Measurements from ENCODE around the gene NSD2.

Gene NSD2

DNA sequence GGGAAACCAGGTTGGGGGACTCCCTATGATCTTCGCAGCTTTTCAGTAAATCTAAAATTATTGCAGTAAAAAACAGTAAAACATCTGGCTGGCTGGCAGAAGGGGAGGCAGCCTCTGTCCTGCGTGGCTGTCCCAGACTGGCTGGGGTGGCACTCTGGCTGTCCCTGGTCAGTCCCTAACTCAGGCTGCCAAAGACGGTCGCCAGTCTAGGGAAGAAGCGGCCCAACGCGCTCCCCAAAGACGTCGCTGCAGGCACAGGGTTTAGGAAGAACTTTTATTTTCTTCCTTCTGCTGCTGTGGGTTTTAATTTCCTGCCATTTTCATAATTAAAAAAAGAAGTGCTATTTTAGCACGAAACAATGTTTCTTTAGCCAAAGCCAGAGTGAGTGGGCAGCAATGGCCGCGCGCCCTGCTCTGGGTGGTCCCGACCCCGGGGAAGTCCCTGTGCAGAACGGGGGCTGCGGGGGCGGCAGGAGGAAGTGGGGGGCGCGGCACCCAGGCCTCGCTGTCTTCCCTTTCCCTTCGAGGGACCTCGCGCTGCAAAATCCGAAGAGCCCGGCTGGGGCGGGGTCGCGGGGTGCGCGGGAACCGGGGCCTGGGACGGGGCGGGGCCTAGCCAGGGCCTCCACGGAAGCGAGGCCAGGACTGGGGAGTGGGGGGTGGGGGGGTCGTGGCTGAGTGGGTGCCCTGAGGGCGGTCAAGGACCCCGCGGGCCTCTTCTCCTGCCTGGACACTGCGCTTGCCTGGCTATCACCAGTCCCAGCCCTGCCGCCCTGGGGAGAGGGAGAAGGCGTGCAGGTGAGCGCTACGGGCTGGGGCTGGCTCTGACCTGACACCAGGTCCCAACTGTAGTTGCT lies 8.9 kb upstream of the NSD2 start:
- no peaks in the 10 kb centered on the region for H3K9me3 ChIP-seq (ENCODE audit: insufficient read depth, low read length)
- no peak overlapping the region for H3K27ac ChIP-seq (ENCODE audit: low read length)
- H3K36me3 ChIP-seq (replicated peaks; ENCODE audit: low read depth, low read length), result no peaks in the 10 kb centered on the region
- peak overlapping the region; percentile 48 for H3K4me2 ChIP-seq (ENCODE audit: low read length)
- H3K27me3 ChIP-seq (ENCODE audit: low read depth, low read length), result 0 out of 2 replicates have a peak, but pooled peaks cover 8% of the 10 kb centered on the region
- no peaks in the 10 kb centered on the region for H4K20me1 ChIP-seq (ENCODE audit: insufficient read depth, low read length)
- H3K79me2 ChIP-seq (ENCODE audit: low read length), result peaks cover 5% of the 10 kb centered on the region
- no peak for TF ChIP-seq CTCF (IDR thresholded peaks at IDR 0.05; ENCODE audit: low read depth, low read length)
- no peak for TF ChIP-seq EZH2phosphoT487 (IDR thresholded peaks at IDR 0.05; ENCODE audit: low read depth)
- peaks cover 3% of the 10 kb centered on the region for H3K4me1 ChIP-seq (ENCODE audit: low read length)
- peak overlapping the region; percentile 51 for H3K4me3 ChIP-seq (ENCODE audit: low read length)
- no peak overlapping the region for H2AFZ ChIP-seq (ENCODE audit: low read depth, low read length)
- no peak overlapping the region for H3K9ac ChIP-seq (ENCODE audit: low read length)

- H3K4me1 ChIP-seq (ENCODE audit: low read length), result peaks cover 5% of the 10 kb centered on the region
- H3K79me2 ChIP-seq (ENCODE audit: low read length), result no peaks in the 10 kb centered on the region
- 0 out of 2 replicates have a peak, but pooled peaks cover 8% of the 10 kb centered on the region for H3K27me3 ChIP-seq (ENCODE audit: low read depth, low read length)
- H3K27ac ChIP-seq (ENCODE audit: low read length), result no peak overlapping the region
- no peak overlapping the region for H3K9ac ChIP-seq (ENCODE audit: low read length)
- no peaks in the 10 kb centered on the region for H3K9me3 ChIP-seq (ENCODE audit: insufficient read depth, low read length)
- peak overlapping the region; percentile 48; the same call in 1 of the 2 replicates for H3K4me2 ChIP-seq (ENCODE audit: low read length)
- no peak overlapping the region for H2AFZ ChIP-seq (ENCODE audit: low read depth, low read length)
- no peaks in the 10 kb centered on the region for H4K20me1 ChIP-seq (ENCODE audit: insufficient read depth, low read length)
- TF ChIP-seq EZH2phosphoT487 (IDR thresholded peaks at IDR 0.05; ENCODE audit: low read depth), result no peak
- no peak for TF ChIP-seq CTCF (IDR thresholded peaks at IDR 0.05; ENCODE audit: low read depth, low read length)
- no peaks in the 10 kb centered on the region for H3K36me3 ChIP-seq (replicated peaks; ENCODE audit: low read depth, low read length)
- H3K4me3 ChIP-seq (ENCODE audit: low read length), result no peak overlapping the region
These were observed 8.3 kb upstream of the NSD2 start for GRCh38 chr4:1862961-1863296.

DNA sequence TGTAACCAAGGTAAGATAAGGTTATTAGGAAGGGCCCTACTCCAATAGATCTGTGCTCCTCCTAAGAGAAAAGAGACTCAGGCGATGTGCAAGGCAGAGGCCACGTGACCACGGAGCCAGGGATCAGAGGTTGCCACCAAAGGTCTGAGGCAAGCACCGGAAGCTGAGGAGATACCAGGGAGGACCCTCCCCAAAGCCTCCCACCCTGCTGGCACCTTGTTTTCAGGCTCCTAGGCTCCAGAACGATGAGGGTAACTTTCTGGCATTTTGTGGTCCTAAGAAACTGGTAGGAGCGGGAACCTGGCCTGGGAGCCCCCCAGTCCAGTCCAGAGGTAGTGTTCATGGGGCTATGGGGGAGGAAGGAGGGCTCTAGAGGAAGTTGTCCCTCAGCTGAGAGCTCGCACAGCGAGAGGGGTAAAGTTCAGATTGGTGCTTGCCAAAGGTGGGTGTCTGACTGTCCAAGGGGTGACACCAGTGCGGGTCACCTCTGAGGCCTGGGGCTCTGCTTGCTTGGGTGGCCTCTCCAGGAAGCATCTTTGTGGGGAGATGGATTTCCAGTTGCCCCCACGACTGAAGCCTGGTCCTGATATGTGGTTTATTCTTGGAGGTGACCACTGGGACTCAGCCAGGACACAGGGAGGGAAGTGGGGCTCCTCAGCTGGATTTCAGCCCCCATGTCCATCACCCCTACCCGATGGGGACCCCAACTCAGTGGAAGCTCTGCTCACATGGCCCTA lies 7.7 kb upstream of the NSD2 start:
- 0 out of 2 replicates have a peak, but pooled peaks cover 8% of the 10 kb centered on the region for H3K27me3 ChIP-seq (ENCODE audit: low read depth, low read length)
- no peaks in the 10 kb centered on the region for H4K20me1 ChIP-seq (ENCODE audit: insufficient read depth, low read length)
- H2AFZ ChIP-seq (ENCODE audit: low read depth, low read length), result no peak overlapping the region
- no peak overlapping the region for H3K4me3 ChIP-seq (ENCODE audit: low read length)
- TF ChIP-seq CTCF (IDR thresholded peaks at IDR 0.05; ENCODE audit: low read depth, low read length) (no peak), EZH2phosphoT487 (IDR thresholded peaks at IDR 0.05; ENCODE audit: low read depth) (no peak)
- peaks cover 6% of the 10 kb centered on the region for H3K4me1 ChIP-seq (ENCODE audit: low read length)
- no peak overlapping the region for H3K9ac ChIP-seq (ENCODE audit: low read length)
- H3K79me2 ChIP-seq (ENCODE audit: low read length), result no peaks in the 10 kb centered on the region
- no peaks in the 10 kb centered on the region for H3K36me3 ChIP-seq (replicated peaks; ENCODE audit: low read depth, low read length)
- no peaks in the 10 kb centered on the region for H3K9me3 ChIP-seq (ENCODE audit: insufficient read depth, low read length)
- H3K4me2 ChIP-seq (ENCODE audit: low read length), result no peak overlapping the region
- no peak overlapping the region for H3K27ac ChIP-seq (ENCODE audit: low read length)
